HEK293T (cell line): Measurements from ENCODE around the gene CHRDL1.

Source experiments
- CTCF ChIA-PET: fragments of 350-600 bp; formaldehyde crosslinking; extraction: SDS; loops from one replicate; lab custom pipeline; 2021; ENCODE audit warnings: antibody characterized with exemption, inconsistent platforms; lab: Yijun Ruan, JAX
- POLR2A ChIA-PET: fragments of 350-600 bp; formaldehyde crosslinking; extraction: SDS; loops from one replicate; lab custom pipeline; 2020; ENCODE audit warnings: antibody characterized with exemption, inconsistent platforms; lab: Yijun Ruan, JAX
- DNase-seq: peaks from one replicate; pipeline ENCODE4 v3.0.0; 2012; ENCODE audit warnings: mixed read lengths; ENCODE audit errors: extremely low spot score
- ARNT ChIP-seq: fragments of 450-650 bp; IDR thresholded peaks from 2 replicates; pipeline ENCODE4 v1.6.1; 2017; ENCODE audit warnings: mild to moderate bottlenecking
- BHLHE40 ChIP-seq: fragments of 450-650 bp; IDR thresholded peaks from 2 replicates; pipeline ENCODE4 v1.6.1; 2016; ENCODE audit warnings: mild to moderate bottlenecking, moderate library complexity, borderline replicate concordance
- CTBP1 ChIP-seq: fragments of 450-650 bp; IDR thresholded peaks from 2 replicates; pipeline ENCODE4 v1.6.1; 2016; ENCODE audit warnings: borderline replicate concordance
- ELF4 ChIP-seq: fragments of 450-650 bp; IDR thresholded peaks from 2 replicates; pipeline ENCODE4 v1.6.1; 2017; ENCODE audit warnings: antibody characterized with exemption
- FOXA1 ChIP-seq: fragments of 450-650 bp; IDR thresholded peaks from 2 replicates; pipeline ENCODE4 v1.6.1; 2016; ENCODE audit warnings: mild to moderate bottlenecking
- FOXK2 ChIP-seq: fragments of 450-650 bp; IDR thresholded peaks from 2 replicates; pipeline ENCODE4 v1.6.1; 2016; ENCODE audit warnings: mild to moderate bottlenecking
- FOXM1 ChIP-seq: fragments of 450-650 bp; IDR thresholded peaks from 2 replicates; pipeline ENCODE4 v1.6.1; 2017; ENCODE audit warnings: mild to moderate bottlenecking, borderline replicate concordance
- HDGF ChIP-seq: fragments of 450-650 bp; IDR thresholded peaks from 2 replicates; pipeline ENCODE4 v1.6.1; 2017; ENCODE audit warnings: antibody characterized with exemption, borderline replicate concordance
- L3MBTL2 ChIP-seq: fragments of 450-650 bp; conservative IDR thresholded peaks from 2 replicates; pipeline ENCODE4 v1.6.1; 2016; ENCODE audit warnings: mild to moderate bottlenecking
- LEF1 ChIP-seq: fragments of 450-650 bp; IDR thresholded peaks from 2 replicates; pipeline ENCODE4 v1.6.1; 2017; ENCODE audit warnings: mild to moderate bottlenecking, borderline replicate concordance
- NFRKB ChIP-seq: fragments of 450-650 bp; IDR thresholded peaks from 2 replicates; pipeline ENCODE4 v1.6.1; 2016; ENCODE audit warnings: mild to moderate bottlenecking, moderate library complexity
- SP1 ChIP-seq: fragments of 450-650 bp; IDR thresholded peaks from 2 replicates; pipeline ENCODE4 v1.6.1; 2017
- SUZ12 ChIP-seq: fragments of 450-650 bp; IDR thresholded peaks from 2 replicates; pipeline ENCODE4 v1.6.1; 2016; ENCODE audit warnings: mild to moderate bottlenecking
- TARDBP ChIP-seq: fragments of 450-650 bp; IDR thresholded peaks from 2 replicates; pipeline ENCODE4 v1.6.1; 2016
- ZNF384 ChIP-seq: fragments of 450-650 bp; IDR thresholded peaks from 2 replicates; pipeline ENCODE4 v1.6.1; 2016
- TF ChIP-seq, protein P1 (sequence below): fragments of 450-650 bp; IDR thresholded peaks from 2 replicates; pipeline ENCODE4 v1.6.1; 2016

Gene CHRDL1

DNA sequence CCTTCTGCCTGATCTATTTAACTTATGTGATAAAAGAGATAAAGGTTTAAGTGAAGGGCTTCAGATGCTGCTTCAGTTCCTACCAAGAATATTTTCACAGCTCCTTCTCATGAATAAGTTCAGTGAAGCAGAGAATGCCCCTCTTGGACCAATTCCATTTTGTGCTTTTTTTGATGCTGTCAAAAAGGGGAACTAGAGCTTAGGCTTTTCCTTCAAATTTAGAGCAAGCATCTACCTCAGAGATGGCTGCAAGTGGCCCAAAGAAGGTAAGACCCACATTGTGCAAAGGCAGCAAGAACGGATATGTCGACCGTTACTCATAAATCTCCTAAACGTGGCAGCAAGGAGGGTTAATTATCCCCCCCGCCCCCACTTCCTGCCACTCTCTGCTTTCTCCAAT lies 4.5 kb downstream of the CHRDL1 start:
- DNase-seq = no peak
- ChIA-PET CTCF (no interaction called here), POLR2A (no interaction called here)
- no peak for TF ChIP-seq ARNT
- TF ChIP-seq BHLHE40 = no peak
- TF ChIP-seq, protein P1, sequence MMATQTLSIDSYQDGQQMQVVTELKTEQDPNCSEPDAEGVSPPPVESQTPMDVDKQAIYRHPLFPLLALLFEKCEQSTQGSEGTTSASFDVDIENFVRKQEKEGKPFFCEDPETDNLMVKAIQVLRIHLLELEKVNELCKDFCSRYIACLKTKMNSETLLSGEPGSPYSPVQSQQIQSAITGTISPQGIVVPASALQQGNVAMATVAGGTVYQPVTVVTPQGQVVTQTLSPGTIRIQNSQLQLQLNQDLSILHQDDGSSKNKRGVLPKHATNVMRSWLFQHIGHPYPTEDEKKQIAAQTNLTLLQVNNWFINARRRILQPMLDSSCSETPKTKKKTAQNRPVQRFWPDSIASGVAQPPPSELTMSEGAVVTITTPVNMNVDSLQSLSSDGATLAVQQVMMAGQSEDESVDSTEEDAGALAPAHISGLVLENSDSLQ = no peak
- TF ChIP-seq SP1 = no peak
- TF ChIP-seq NFRKB = no peak
- no peak for TF ChIP-seq ZNF384
- no peak for TF ChIP-seq SUZ12
- no peak for TF ChIP-seq L3MBTL2
- TF ChIP-seq TARDBP = no peak
- TF ChIP-seq FOXM1 = no peak
- TF ChIP-seq ELF4 = no peak
- no peak for TF ChIP-seq HDGF

DNA sequence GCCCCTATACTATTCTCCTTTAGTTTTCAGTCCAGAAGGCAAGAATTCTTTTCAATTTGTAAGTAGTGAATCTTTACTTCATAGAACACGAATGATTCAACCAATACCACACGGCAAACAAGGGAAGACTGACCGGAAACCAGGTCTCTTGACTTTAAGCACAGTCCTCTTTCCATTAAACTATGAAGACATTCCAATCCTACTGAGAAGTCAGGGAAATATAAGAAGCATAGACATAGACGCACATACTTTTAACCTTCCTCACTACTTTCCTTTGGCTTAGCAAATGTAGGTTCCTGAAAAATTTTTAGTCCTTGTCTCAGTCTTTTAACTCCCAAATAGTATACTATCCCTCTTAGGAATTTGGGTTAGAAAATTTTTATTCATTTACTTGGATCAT lies 9.1 kb downstream of the CHRDL1 start:
- no peak for TF ChIP-seq SUZ12
- no peak for TF ChIP-seq FOXM1
- TF ChIP-seq FOXA1 = no peak
- no peak for TF ChIP-seq ZNF384
- TF ChIP-seq TARDBP = no peak
- TF ChIP-seq L3MBTL2 = no peak
- no peak for TF ChIP-seq LEF1
- no peak for TF ChIP-seq BHLHE40
- TF ChIP-seq ARNT = no peak
- no peak for TF ChIP-seq NFRKB
- TF ChIP-seq SP1 = no peak
- DNase-seq = no peak
- POLR2A ChIA-PET = no interaction called here
- CTCF ChIA-PET = no interaction called here

DNA sequence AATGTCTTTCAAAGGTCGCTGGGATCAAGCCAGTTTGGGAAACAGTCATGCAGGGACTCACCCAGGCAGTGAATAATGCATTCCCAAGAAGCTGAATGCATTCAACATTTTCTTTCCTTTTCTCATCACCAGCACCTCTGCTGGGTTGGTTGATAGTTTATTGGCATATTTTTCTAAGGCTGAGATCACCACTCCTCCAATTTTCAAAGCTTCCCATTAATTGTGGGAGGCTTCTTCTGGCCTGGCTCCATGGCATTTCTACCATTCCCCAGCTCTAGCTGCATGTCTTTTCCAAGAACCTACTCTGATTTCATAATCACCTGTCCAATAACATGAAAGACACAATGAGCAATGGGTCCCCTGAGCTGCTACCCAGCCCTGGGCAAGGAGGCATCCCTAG lies 35.8 kb downstream of the CHRDL1 start:
- ChIA-PET CTCF (no interaction called here), POLR2A (no interaction called here)
- TF ChIP-seq FOXA1 (no peak), HDGF (no peak)
- no peak for DNase-seq

DNA sequence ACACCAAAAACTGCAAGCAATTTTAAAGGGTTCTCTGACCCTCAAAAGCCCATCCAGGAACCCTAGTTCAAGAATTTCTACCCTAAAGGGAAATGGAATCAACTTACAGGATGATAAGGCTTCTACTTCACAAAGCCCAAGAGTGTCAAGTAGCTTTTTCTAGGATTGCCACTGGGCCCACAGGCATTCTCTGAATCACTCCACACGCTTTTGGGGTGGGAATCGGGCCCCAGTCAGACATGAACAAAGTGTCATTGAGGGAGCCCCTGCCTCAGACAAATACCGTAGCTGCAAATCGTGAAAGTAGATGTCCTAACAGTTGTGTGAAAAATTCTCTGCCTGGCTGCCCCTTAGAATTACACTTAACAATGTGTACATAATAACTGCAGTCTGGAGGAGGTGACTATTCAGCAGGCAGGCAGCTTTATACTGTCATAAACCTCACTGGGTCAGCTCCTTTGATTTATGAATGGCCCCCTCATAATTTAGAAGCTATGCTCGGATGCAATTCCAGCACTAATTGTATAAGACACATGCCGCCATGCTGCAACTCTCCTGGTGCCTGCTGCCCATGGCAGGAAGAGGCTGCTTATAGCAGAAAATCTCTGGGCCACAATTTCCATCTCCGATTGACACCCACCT lies 36.7 kb downstream of the CHRDL1 start:
- ChIA-PET POLR2A (no interaction called here), CTCF (no interaction called here)
- no peak for TF ChIP-seq SUZ12
- no peak for TF ChIP-seq LEF1
- no peak for TF ChIP-seq SP1
- no peak for TF ChIP-seq NFRKB
- TF ChIP-seq ELF4 = no peak
- TF ChIP-seq TARDBP = no peak
- TF ChIP-seq HDGF = no peak
- TF ChIP-seq CTBP1 = no peak
- no peak for TF ChIP-seq L3MBTL2
- TF ChIP-seq ARNT = no peak
- no peak for TF ChIP-seq FOXA1
- no peak for TF ChIP-seq BHLHE40
- TF ChIP-seq, protein P1 = no peak
- TF ChIP-seq FOXK2 = no peak
- no peak for DNase-seq

DNA sequence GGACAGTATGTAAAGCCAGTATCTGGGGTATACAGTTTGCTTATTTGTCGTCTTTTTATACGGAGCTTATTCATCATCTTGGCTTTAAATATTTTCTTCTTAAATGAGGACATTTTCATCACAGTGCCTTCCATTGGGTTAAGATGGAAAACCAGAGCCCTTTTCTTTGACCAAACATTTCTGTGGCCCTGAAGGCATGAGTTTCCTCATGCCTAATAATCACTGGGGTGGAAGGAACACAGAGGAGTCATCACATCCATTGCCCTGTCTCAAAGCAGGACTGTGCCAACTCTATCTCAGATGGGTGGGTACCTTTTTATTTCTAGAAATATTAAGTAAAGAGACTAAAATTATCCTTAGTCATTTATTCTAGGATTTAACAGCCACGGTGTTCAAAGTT lies 40.0 kb downstream of the CHRDL1 start:
- POLR2A ChIA-PET = no interaction called here
- no peak for DNase-seq
- TF ChIP-seq ZNF384 = no peak
- no peak for TF ChIP-seq TARDBP
- TF ChIP-seq FOXK2 = no peak
- no peak for TF ChIP-seq FOXM1
- TF ChIP-seq BHLHE40 = no peak
- TF ChIP-seq ELF4 = no peak
- TF ChIP-seq LEF1 = no peak
- TF ChIP-seq FOXA1 = no peak
- no peak for TF ChIP-seq CTBP1
- no peak for TF ChIP-seq HDGF
- no peak for TF ChIP-seq L3MBTL2
- no peak for TF ChIP-seq ARNT
- TF ChIP-seq NFRKB = no peak
- TF ChIP-seq, protein P1 = no peak
- no peak for TF ChIP-seq SUZ12
- no peak for TF ChIP-seq SP1
- CTCF ChIA-PET = no interaction called here

DNA sequence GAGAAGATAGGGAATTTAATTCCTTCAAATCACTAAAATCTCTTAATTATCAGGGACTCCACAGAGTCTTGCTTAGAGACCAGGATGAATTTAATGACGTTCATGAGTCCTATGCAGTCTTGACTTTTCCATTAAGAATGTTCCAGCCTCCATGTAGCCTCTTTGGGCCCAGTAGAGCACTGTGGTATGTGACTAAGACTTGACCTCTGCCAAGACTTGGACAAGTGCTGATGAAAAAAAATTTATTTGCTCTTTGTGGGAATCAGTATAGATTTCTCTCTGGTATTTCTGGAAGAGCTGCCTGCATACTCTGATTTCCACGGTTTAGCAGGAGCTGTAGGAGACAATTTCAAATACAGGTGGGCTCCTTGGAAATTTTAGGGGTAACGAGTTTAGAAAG lies 40.6 kb downstream of the CHRDL1 start:
- no peak for DNase-seq
- POLR2A ChIA-PET = no interaction called here
- CTCF ChIA-PET = no interaction called here
- no peak for TF ChIP-seq ZNF384
- no peak for TF ChIP-seq ELF4
- TF ChIP-seq LEF1 = no peak
- TF ChIP-seq NFRKB = no peak

DNA sequence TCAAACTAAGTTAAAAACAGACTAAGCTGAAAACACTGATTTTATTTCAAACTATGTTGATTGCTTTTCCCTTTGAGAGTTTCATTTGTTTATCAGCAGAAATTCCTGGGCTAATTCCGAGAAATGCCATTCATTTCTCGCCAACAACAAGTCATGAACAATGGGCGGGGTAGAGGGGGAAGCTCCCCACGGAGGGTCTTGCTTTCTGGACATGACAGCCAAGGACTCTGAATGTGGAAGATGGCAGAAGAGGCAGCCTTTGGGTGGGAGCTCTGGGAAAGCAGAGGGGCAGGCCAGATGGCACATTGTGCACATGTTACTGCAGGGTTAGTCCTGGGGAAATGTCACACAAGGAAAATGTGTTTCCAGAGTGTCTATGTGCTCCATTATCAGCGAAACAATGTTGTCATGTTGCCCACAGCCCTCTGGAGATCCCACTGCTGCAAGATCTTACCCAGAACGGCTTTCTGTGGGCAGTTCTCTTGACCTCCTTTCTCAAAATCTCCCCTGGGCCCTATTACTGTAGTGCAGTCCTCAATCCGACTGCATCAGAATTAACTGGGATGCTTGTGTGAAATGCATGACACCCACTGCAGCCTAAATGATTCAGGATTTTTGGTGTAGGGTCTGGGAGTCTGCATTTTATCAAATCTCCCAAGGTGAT lies 45.0 kb downstream of the CHRDL1 start:
- DNase-seq = no peak
- ChIA-PET POLR2A (no interaction called here), CTCF (no interaction called here)

More for the DNA sequence above, 45.0 kb downstream of the CHRDL1 start:
- TF ChIP-seq ELF4 = no peak
- TF ChIP-seq BHLHE40 = no peak
- TF ChIP-seq TARDBP = no peak
- TF ChIP-seq SUZ12 = no peak
- TF ChIP-seq FOXM1 = no peak
- no peak for TF ChIP-seq FOXK2
- TF ChIP-seq LEF1 = no peak
- TF ChIP-seq ZNF384 = no peak
- no peak for TF ChIP-seq HDGF
- no peak for TF ChIP-seq FOXA1
- TF ChIP-seq SP1 = no peak
- no peak for TF ChIP-seq ARNT
- TF ChIP-seq L3MBTL2 = no peak
- TF ChIP-seq, protein P1 = no peak
- no peak for TF ChIP-seq CTBP1
- no peak for TF ChIP-seq NFRKB
